ENCODE data around the gene SLC22A23.

Gene SLC22A23

GRCh38 chr6:3471711-3472110, 14.9 kb upstream of the SLC22A23 start:
- no peak for DNase-seq

GRCh38 chr6:3471286-3471685, 14.4 kb upstream of the SLC22A23 start:
- DNase-seq = no peak

- no peak for DNase-seq
These were observed 11.7 kb upstream of the SLC22A23 start for GRCh38 chr6:3468585-3468984.

- DNase-seq = no peak
These were observed 11.1 kb upstream of the SLC22A23 start for GRCh38 chr6:3467996-3468395.

GRCh38 chr6:3466488-3467219, 9.8 kb upstream of the SLC22A23 start:
- DNase-seq = no peak

GRCh38 chr6:3460253-3460652, 3.4 kb upstream of the SLC22A23 start:
- DNase-seq = no peak

- no peak for DNase-seq
These were observed 2.0 kb upstream of the SLC22A23 start for GRCh38 chr6:3458706-3459421.

- DNase-seq = peak; percentile 6
These were observed 1.1 kb upstream of the SLC22A23 start for GRCh38 chr6:3457710-3458602.

- no peak for DNase-seq
These were observed 404 bp downstream of the SLC22A23 start for GRCh38 chr6:3456395-3456897.

GRCh38 chr6:3455569-3456394, 1.1 kb downstream of the SLC22A23 start:
- DNase-seq = peak; percentile 3

GRCh38 chr6:3455147-3455568, 1.7 kb downstream of the SLC22A23 start:
- peak; percentile 27 for DNase-seq

- no peak for DNase-seq
These were observed 2.4 kb downstream of the SLC22A23 start for GRCh38 chr6:3454273-3455010.

GRCh38 chr6:3453413-3454272, 3.2 kb downstream of the SLC22A23 start:
- no peak for DNase-seq

- no peak for DNase-seq
These were observed 5.4 kb downstream of the SLC22A23 start for GRCh38 chr6:3451498-3451897.

GRCh38 chr6:3450888-3451287, 6.0 kb downstream of the SLC22A23 start:
- no peak for DNase-seq

GRCh38 chr6:3449750-3450305, 7.0 kb downstream of the SLC22A23 start:
- no peak for DNase-seq

GRCh38 chr6:3449321-3449720, 7.5 kb downstream of the SLC22A23 start:
- DNase-seq = no peak

- no peak for DNase-seq
These were observed 9.8 kb downstream of the SLC22A23 start for GRCh38 chr6:3447005-3447404.

GRCh38 chr6:3446184-3446583, 10.7 kb downstream of the SLC22A23 start:
- no peak for DNase-seq
